ENCODE data around the gene HSD11B2.

The HSD11B2 gene

GRCh38 chr16:67424261-67424615 is 6.7 kb upstream of the HSD11B2 start:
- TF ChIP-seq SIN3A (IDR thresholded peaks at IDR 0.05; ENCODE audit: borderline replicate concordance, insufficient read depth, low read length): no peak
- no peak for TF ChIP-seq TAF1 (IDR thresholded peaks at IDR 0.05; ENCODE audit: borderline replicate concordance, insufficient read depth, low read length)
- no peak for TF ChIP-seq POLR2AphosphoS5 (IDR thresholded peaks at IDR 0.05; ENCODE audit: low read depth, low read length)
- TF ChIP-seq FOXP2 (optimal IDR thresholded peaks at IDR 0.05; ENCODE audit: borderline replicate concordance, extremely low read depth, extremely low read length, insufficient read depth): no peak
- TF ChIP-seq, protein P1, sequence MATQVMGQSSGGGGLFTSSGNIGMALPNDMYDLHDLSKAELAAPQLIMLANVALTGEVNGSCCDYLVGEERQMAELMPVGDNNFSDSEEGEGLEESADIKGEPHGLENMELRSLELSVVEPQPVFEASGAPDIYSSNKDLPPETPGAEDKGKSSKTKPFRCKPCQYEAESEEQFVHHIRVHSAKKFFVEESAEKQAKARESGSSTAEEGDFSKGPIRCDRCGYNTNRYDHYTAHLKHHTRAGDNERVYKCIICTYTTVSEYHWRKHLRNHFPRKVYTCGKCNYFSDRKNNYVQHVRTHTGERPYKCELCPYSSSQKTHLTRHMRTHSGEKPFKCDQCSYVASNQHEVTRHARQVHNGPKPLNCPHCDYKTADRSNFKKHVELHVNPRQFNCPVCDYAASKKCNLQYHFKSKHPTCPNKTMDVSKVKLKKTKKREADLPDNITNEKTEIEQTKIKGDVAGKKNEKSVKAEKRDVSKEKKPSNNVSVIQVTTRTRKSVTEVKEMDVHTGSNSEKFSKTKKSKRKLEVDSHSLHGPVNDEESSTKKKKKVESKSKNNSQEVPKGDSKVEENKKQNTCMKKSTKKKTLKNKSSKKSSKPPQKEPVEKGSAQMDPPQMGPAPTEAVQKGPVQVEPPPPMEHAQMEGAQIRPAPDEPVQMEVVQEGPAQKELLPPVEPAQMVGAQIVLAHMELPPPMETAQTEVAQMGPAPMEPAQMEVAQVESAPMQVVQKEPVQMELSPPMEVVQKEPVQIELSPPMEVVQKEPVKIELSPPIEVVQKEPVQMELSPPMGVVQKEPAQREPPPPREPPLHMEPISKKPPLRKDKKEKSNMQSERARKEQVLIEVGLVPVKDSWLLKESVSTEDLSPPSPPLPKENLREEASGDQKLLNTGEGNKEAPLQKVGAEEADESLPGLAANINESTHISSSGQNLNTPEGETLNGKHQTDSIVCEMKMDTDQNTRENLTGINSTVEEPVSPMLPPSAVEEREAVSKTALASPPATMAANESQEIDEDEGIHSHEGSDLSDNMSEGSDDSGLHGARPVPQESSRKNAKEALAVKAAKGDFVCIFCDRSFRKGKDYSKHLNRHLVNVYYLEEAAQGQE (IDR thresholded peaks at IDR 0.05; ENCODE audit: insufficient read depth in 1 of 2, low read depth in 2 of 2, low read length in 2 of 2): no peak

- TF ChIP-seq, protein P1 (IDR thresholded peaks at IDR 0.05; ENCODE audit: insufficient read depth in 1 of 2, low read depth in 2 of 2, low read length in 2 of 2): no peak
- TF ChIP-seq TAF1 (IDR thresholded peaks at IDR 0.05; ENCODE audit: borderline replicate concordance, insufficient read depth, low read length) (no peak), POLR2AphosphoS5 (IDR thresholded peaks at IDR 0.05; ENCODE audit: low read depth, low read length) (no peak), FOXP2 (optimal IDR thresholded peaks at IDR 0.05; ENCODE audit: borderline replicate concordance, extremely low read depth, extremely low read length, insufficient read depth) (no peak), SIN3A (IDR thresholded peaks at IDR 0.05; ENCODE audit: borderline replicate concordance, insufficient read depth, low read length) (no peak)
Observed at GRCh38 chr16:67425061-67425460, 5.9 kb upstream of the HSD11B2 start.

DNA sequence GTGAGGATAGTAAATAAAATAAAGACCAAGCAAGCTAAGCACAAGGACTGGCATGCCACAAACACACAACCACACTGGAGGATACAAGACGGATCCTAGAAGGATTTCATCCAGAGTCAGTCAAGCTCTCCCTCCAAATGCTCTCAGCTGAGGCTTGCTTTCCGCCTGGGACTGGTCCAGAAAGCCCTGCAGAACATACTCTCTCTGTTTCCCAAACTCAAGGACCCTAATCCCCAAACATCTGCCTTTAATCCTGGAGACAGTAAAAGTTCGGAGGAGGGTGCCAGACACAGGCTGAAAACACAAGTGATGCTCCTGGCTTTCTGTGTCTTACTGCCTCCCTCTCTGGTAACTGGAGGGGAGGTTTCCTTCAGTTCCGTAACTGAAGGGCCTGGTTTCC is 5.3 kb upstream of the HSD11B2 start:
- no peak for TF ChIP-seq POLR2AphosphoS5 (IDR thresholded peaks at IDR 0.05; ENCODE audit: low read depth, low read length)
- TF ChIP-seq SIN3A (IDR thresholded peaks at IDR 0.05; ENCODE audit: borderline replicate concordance, insufficient read depth, low read length): no peak
- TF ChIP-seq TAF1 (IDR thresholded peaks at IDR 0.05; ENCODE audit: borderline replicate concordance, insufficient read depth, low read length): no peak
- TF ChIP-seq, protein P1 (IDR thresholded peaks at IDR 0.05; ENCODE audit: insufficient read depth in 1 of 2, low read depth in 2 of 2, low read length in 2 of 2): no peak

- TF ChIP-seq POLR2AphosphoS5 (IDR thresholded peaks at IDR 0.05; ENCODE audit: low read depth, low read length) (no peak), SIN3A (IDR thresholded peaks at IDR 0.05; ENCODE audit: borderline replicate concordance, insufficient read depth, low read length) (no peak), FOXP2 (optimal IDR thresholded peaks at IDR 0.05; ENCODE audit: borderline replicate concordance, extremely low read depth, extremely low read length, insufficient read depth) (no peak), TAF1 (IDR thresholded peaks at IDR 0.05; ENCODE audit: borderline replicate concordance, insufficient read depth, low read length) (no peak)
- TF ChIP-seq, protein P1 (IDR thresholded peaks at IDR 0.05; ENCODE audit: insufficient read depth in 1 of 2, low read depth in 2 of 2, low read length in 2 of 2): no peak
Observed at GRCh38 chr16:67426022-67426421, 4.9 kb upstream of the HSD11B2 start.

DNA sequence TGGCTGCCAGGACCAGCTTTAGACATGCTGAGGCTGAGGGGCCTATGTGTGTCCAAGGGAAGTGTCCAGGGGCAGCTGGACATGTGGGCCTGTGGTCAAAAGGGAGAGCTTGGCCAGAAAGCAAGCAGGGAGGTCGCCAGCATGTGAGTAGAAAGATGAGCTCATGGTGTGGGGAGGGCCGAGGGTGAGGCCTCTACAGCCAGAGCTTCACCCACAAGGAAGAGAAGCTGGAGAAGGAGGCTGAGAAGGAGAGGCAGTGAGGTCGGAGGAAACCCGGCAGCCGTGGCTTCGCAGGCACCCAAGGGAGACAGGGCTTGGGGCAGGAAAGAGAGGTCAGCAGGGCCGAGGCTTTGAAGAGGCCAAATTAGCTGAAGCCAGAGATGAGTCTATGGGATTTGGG is 4.0 kb upstream of the HSD11B2 start:
- no peak for TF ChIP-seq SIN3A (IDR thresholded peaks at IDR 0.05; ENCODE audit: borderline replicate concordance, insufficient read depth, low read length)
- TF ChIP-seq, protein P1 (IDR thresholded peaks at IDR 0.05; ENCODE audit: insufficient read depth in 1 of 2, low read depth in 2 of 2, low read length in 2 of 2): no peak
- TF ChIP-seq FOXP2 (optimal IDR thresholded peaks at IDR 0.05; ENCODE audit: borderline replicate concordance, extremely low read depth, extremely low read length, insufficient read depth): no peak
- TF ChIP-seq TAF1 (IDR thresholded peaks at IDR 0.05; ENCODE audit: borderline replicate concordance, insufficient read depth, low read length): no peak
- no peak for TF ChIP-seq POLR2AphosphoS5 (IDR thresholded peaks at IDR 0.05; ENCODE audit: low read depth, low read length)

All from PFSK-1 (cell line).